Left ventricle myocardium inferior (tissue), 1 donor: ENCODE data around the gene PADI4. TPM values are rescaled to one million over a fixed set of nuclear protein-coding genes. Genes with fewer than 3 reads are reported as not detected.

Experiments
- DNase-seq: peaks from one replicate; pipeline ENCODE4 v3.0.0-alpha.2; 2020
- H3K27ac ChIP-seq: fragments of 200-600 bp; replicated peaks from 2 replicates; pipeline ENCODE4 v1.8.0; 2021
- H3K27me3 ChIP-seq: fragments of 200-600 bp; 2 replicates; pipeline ENCODE4 v1.8.0; 2021; ENCODE audit warnings: low read depth
- H3K36me3 ChIP-seq: fragments of 200-600 bp; 2 replicates; pipeline ENCODE4 v1.8.0; 2021
- H3K4me1 ChIP-seq: fragments of 200-600 bp; 2 replicates; pipeline ENCODE4 v1.8.0; 2021
- H3K4me3 ChIP-seq: fragments of 200-600 bp; 2 replicates; pipeline ENCODE4 v1.8.0; 2021; ENCODE audit warnings: mild to moderate bottlenecking, moderate library complexity
- H3K9me3 ChIP-seq: fragments of 200-600 bp; replicated peaks from 2 replicates; pipeline ENCODE4 v1.8.0; 2021
- CTCF ChIP-seq: fragments of 200-600 bp; IDR thresholded peaks from 2 replicates; pipeline ENCODE4 v1.8.0; 2021; ENCODE audit warnings: antibody characterized with exemption, mild to moderate bottlenecking, borderline replicate concordance
- intact Hi-C: fragments of 100-400 bp; cut with micrococcal nuclease; formaldehyde crosslinking; loops from one replicate; pipeline ENCODE4 v1.11.0; 2022
- total RNA-seq: library from RNA; stranded (reverse); fragmentation: NEBNext Ultra II Directional; extraction: Animal tissue kit (Norgen Biotek cat#: 25700); gene quantifications from one replicate; pipeline ENCODE4 v1.2.1, GENCODE V29; 2021
- donor health status: DM: no; HTN: yes; CAD: no; lungs with severe emphysema.

Gene PADI4
- total RNA-seq, 1 donor from 2014 or later, result 0.22 TPM

- H3K27ac ChIP-seq, result no peak overlapping the region
- H3K36me3 ChIP-seq, result no peaks in the 10 kb centered on the region
- no peaks in the 10 kb centered on the region for H3K4me1 ChIP-seq
- no peak overlapping the region for H3K4me3 ChIP-seq
- DNase-seq, result no peak
- intact Hi-C loops, result no loop called here
- peaks cover 93% of the 10 kb centered on the region for H3K27me3 ChIP-seq
- no peak for TF ChIP-seq CTCF
- no peaks in the 10 kb centered on the region for H3K9me3 ChIP-seq
These were observed 5.7 kb downstream of the PADI4 start for GRCh38 chr1:17313530-17314309.

- no peak for DNase-seq
- no peak overlapping the region for H3K4me3 ChIP-seq
- H3K36me3 ChIP-seq, result no peaks in the 10 kb centered on the region
- intact Hi-C loops, result no loop called here
- no peak for TF ChIP-seq CTCF
- no peaks in the 10 kb centered on the region for H3K4me1 ChIP-seq
- peaks cover 91% of the 10 kb centered on the region for H3K27me3 ChIP-seq
- no peak overlapping the region for H3K27ac ChIP-seq
- H3K9me3 ChIP-seq, result peaks cover under 1% of the 10 kb centered on the region
These were observed 6.5 kb downstream of the PADI4 start for GRCh38 chr1:17314491-17314971.

- Histone ChIP-seq H3K4me3 (no peak overlapping the region), H3K27ac (no peak overlapping the region), H3K27me3 (peaks cover 84% of the 10 kb centered on the region), H3K36me3 (no peaks in the 10 kb centered on the region), H3K9me3 (peaks cover 10% of the 10 kb centered on the region), H3K4me1 (no peaks in the 10 kb centered on the region)
- no peak for DNase-seq
- no peak for TF ChIP-seq CTCF
- intact Hi-C loops, result no loop called here
These were observed 7.6 kb downstream of the PADI4 start for GRCh38 chr1:17315542-17316130.

- Histone ChIP-seq H3K4me3 (no peak overlapping the region), H3K9me3 (peaks cover 10% of the 10 kb centered on the region), H3K27me3 (peaks cover 74% of the 10 kb centered on the region), H3K27ac (no peak overlapping the region), H3K36me3 (no peaks in the 10 kb centered on the region), H3K4me1 (no peaks in the 10 kb centered on the region)
- DNase-seq, result no peak
- no peak for TF ChIP-seq CTCF
- intact Hi-C loops, result no loop called here
These were observed 8.7 kb downstream of the PADI4 start for GRCh38 chr1:17316704-17317103.

GRCh38 chr1:17318262-17318661 is 10.3 kb downstream of the PADI4 start:
- intact Hi-C loops, result no loop called here
- Histone ChIP-seq H3K4me1 (no peaks in the 10 kb centered on the region), H3K27me3 (peaks cover 59% of the 10 kb centered on the region)

More at GRCh38 chr1:17318262-17318661, 10.3 kb downstream of the PADI4 start:
- DNase-seq, result no peak
- Histone ChIP-seq H3K36me3 (no peaks in the 10 kb centered on the region), H3K9me3 (peaks cover 10% of the 10 kb centered on the region), H3K27ac (no peak overlapping the region), H3K4me3 (no peak overlapping the region)
- TF ChIP-seq CTCF, result no peak
